HepG2 (cell line): ENCODE data around the gene PAM16. TPM values are rescaled to one million over a fixed set of nuclear protein-coding genes. Genes with fewer than 3 reads are reported as not detected.

Experiments
- ADNP ChIP-seq: sonication (generic); formaldehyde crosslinking; IDR thresholded peaks from 2 replicates; pipeline ENCODE4 v1.4.0; 2020; ENCODE audit warnings: missing genetic modification reagents
- AKAP8 ChIP-seq: sonication (generic); formaldehyde crosslinking; IDR thresholded peaks from 2 replicates; pipeline ENCODE4 v1.5.1; 2020; ENCODE audit warnings: mild to moderate bottlenecking, missing genetic modification reagents
- CBFB ChIP-seq: sonication (generic); formaldehyde crosslinking; IDR thresholded peaks from 2 replicates; pipeline ENCODE4 v1.4.0; 2020; ENCODE audit warnings: missing genetic modification reagents
- CEBPB ChIP-seq: IDR thresholded peaks from 2 replicates; pipeline ENCODE4 v1.6.1; 2011; ENCODE audit warnings: low read depth, low read length, improper control_type of control experiment, borderline replicate concordance
- ETV5 ChIP-seq: IDR thresholded peaks from 2 replicates; pipeline ENCODE4 v1.6.1; 2018; ENCODE audit warnings: missing biosample characterization, missing genetic modification reagents, inconsistent platforms, borderline replicate concordance
- IRF1 ChIP-seq: sonication (generic); formaldehyde crosslinking; IDR thresholded peaks from 2 replicates; pipeline ENCODE4 v1.4.0; 2020; ENCODE audit warnings: low read depth, mild to moderate bottlenecking, missing genetic modification reagents
- KMT2B ChIP-seq: IDR thresholded peaks from 2 replicates; pipeline ENCODE4 v1.6.1; 2016; ENCODE audit warnings: missing genetic modification reagents, missing compliant biosample characterization
- MEF2D ChIP-seq: sonication (generic); formaldehyde crosslinking; IDR thresholded peaks from 2 replicates; pipeline ENCODE4 v1.5.1; 2020; ENCODE audit warnings: mild to moderate bottlenecking, missing genetic modification reagents
- MIER2 ChIP-seq: IDR thresholded peaks from 2 replicates; pipeline ENCODE4 v1.6.1; 2016; ENCODE audit warnings: missing biosample characterization, missing genetic modification reagents
- MLX ChIP-seq: IDR thresholded peaks from 2 replicates; pipeline ENCODE4 v1.6.1; 2016
- NFAT5 ChIP-seq: sonication (generic); formaldehyde crosslinking; IDR thresholded peaks from 2 replicates; pipeline ENCODE4 v1.4.0; 2020; ENCODE audit warnings: missing genetic modification reagents
- NR2F6 ChIP-seq, 2 experiments: IDR thresholded peaks; 2 replicates each; pipeline ENCODE4 v1.6.1; 2016; ENCODE audit warnings: antibody characterized with exemption in 1 of 2, mild to moderate bottlenecking in 1 of 2
- PAF1 ChIP-seq: IDR thresholded peaks from 2 replicates; pipeline ENCODE4 v1.6.1; 2016; ENCODE audit warnings: missing genetic modification reagents, missing compliant biosample characterization
- POGK ChIP-seq: sonication (generic); formaldehyde crosslinking; conservative IDR thresholded peaks from 2 replicates; pipeline ENCODE4 v1.8.0; 2022; ENCODE audit warnings: mild to moderate bottlenecking, moderate library complexity, missing genetic modification reagents
- TARDBP ChIP-seq: sonication (generic); formaldehyde crosslinking; IDR thresholded peaks from 2 replicates; pipeline ENCODE4 v1.8.0; 2022; ENCODE audit warnings: mild to moderate bottlenecking, missing genetic modification reagents
- TOPORS ChIP-seq: sonication (generic); formaldehyde crosslinking; IDR thresholded peaks from 2 replicates; pipeline ENCODE4 v1.8.0; 2023; ENCODE audit warnings: mild to moderate bottlenecking, missing genetic modification reagents
- XRCC5 ChIP-seq: fragments of 200-400 bp; formaldehyde crosslinking; optimal IDR thresholded peaks from 2 replicates; pipeline ENCODE3; 2017; ENCODE audit warnings: mild to moderate bottlenecking, low read length
- ZEB1 ChIP-seq: IDR thresholded peaks from 2 replicates; pipeline ENCODE4 v1.6.1; 2012; ENCODE audit warnings: mild to moderate bottlenecking, low read depth, inconsistent platforms; ENCODE audit not compliant: insufficient replicate concordance
- ZNF546 ChIP-seq: sonication (generic); formaldehyde crosslinking; conservative IDR thresholded peaks from 2 replicates; pipeline ENCODE4 v1.8.1; 2023; ENCODE audit warnings: mild to moderate bottlenecking, missing genetic modification reagents
- ZNF703 ChIP-seq: sonication (generic); formaldehyde crosslinking; IDR thresholded peaks from 2 replicates; pipeline ENCODE4 v1.5.1; 2020; ENCODE audit warnings: missing genetic modification reagents, mild to moderate bottlenecking, moderate library complexity, borderline replicate concordance
- ZSCAN31 ChIP-seq: sonication (generic); formaldehyde crosslinking; IDR thresholded peaks from 2 replicates; pipeline ENCODE4 v1.5.0; 2020; ENCODE audit warnings: low read depth, mild to moderate bottlenecking, missing genetic modification reagents
- polyA plus RNA-seq, 8 experiments: library from polyadenylated mRNA; depleted of rRNA in 3 of 8; stranded (reverse) in 7 of 8; unstranded in 1 of 8; fragments of >200 nt; fragmentation: Illumina TruSeq in 4 of 8; extraction: Trizol in 4 of 8; gene quantifications; 2 replicates each; pipeline versions ENCODE4 v1.2.1 to v1.2.3, GENCODE V29; 2011 to 2016; ENCODE audit warnings: low read depth in 4 of 8, missing spikeins in 1 of 8, mixed read lengths in 1 of 8; ENCODE audit not compliant: insufficient read depth in 1 of 8
- total RNA-seq, 5 experiments: library from RNA; depleted of rRNA; stranded (reverse); fragments of >200 nt; fragmentation: Illumina TruSeq; extraction: Trizol; gene quantifications; 2 replicates each; pipeline ENCODE4 v1.2.3, GENCODE V29; 2016; ENCODE audit warnings: low read depth in 1 of 5

Gene PAM16
- total and polyA plus RNA-seq, 2 of the 13 experiments (the other 11 are each of a cell fraction or from before 2014, with no cell fraction given): 51.5 to 51.8 TPM

GRCh38 chr16:4345836-4346781 lies 5.0 kb downstream of the PAM16 start (continued):
- no peak for TF ChIP-seq NFAT5 (CRISPR knock-in tag)
- TF ChIP-seq MIER2: no peak
- 0 out of 2 replicates have a peak, but pooled peaks have one; percentile 44 for TF ChIP-seq ZNF546 (CRISPR knock-in tag)
- peak; percentile 77; the same call in 1 of the 2 replicates for TF ChIP-seq MLX (CRISPR knock-in tag)
- TF ChIP-seq ZSCAN31 (CRISPR knock-in tag): no peak
- peak; percentile 40 for TF ChIP-seq ZEB1
- TF ChIP-seq ZNF703: no peak
- peak; percentile 43; the same call in 1 of the 2 replicates for TF ChIP-seq ETV5 (CRISPR knock-in tag)
- TF ChIP-seq AKAP8 (CRISPR knock-in tag): peak; percentile 76; the same call in 1 of the 2 replicates
- peak; percentile 65; the same call in 1 of the 2 replicates for TF ChIP-seq POGK (CRISPR knock-in tag)
- TF ChIP-seq CBFB (CRISPR knock-in tag): peak; percentile 38; the same call in 1 of the 2 replicates
- TF ChIP-seq XRCC5: no peak
- peak; percentile 98 for TF ChIP-seq CEBPB
- no peak for TF ChIP-seq IRF1 (CRISPR knock-in tag)
- TF ChIP-seq MEF2D (CRISPR knock-in tag): peak; percentile 16; the same call in 1 of the 2 replicates
- peak; percentile 45; the same call in 1 of the 2 replicates for TF ChIP-seq KMT2B (CRISPR knock-in tag)
- no peak for TF ChIP-seq ADNP
- TF ChIP-seq TARDBP: peak; percentile 88
- TF ChIP-seq TOPORS (CRISPR knock-in tag): peak; percentile 65; the same call in 1 of the 2 replicates
- no peak for TF ChIP-seq PAF1 (CRISPR knock-in tag)
- TF ChIP-seq NR2F6 (IDR thresholded peaks at IDR 0.05): peak; percentile 61
- peak; percentile 89 for TF ChIP-seq NR2F6 (CRISPR knock-in tag; IDR thresholded peaks at IDR 0.05)
